H1 (cell line): ENCODE measurements around the gene ITFG2. TPM values are rescaled to one million over a fixed set of nuclear protein-coding genes. Genes with fewer than 3 reads are reported as not detected.

Experiments used
- ASH2L ChIP-seq: fragments of 200-600, 300-600 bp; sonication (generic); IDR thresholded peaks from one replicate; pipeline ENCODE4 v1.7.1; 2017; ENCODE audit warnings: low read length
- CREB1 ChIP-seq: IDR thresholded peaks from 2 replicates; pipeline ENCODE4 v1.6.1; 2012; ENCODE audit warnings: inconsistent platforms
- JUN ChIP-seq: IDR thresholded peaks from 2 replicates; pipeline ENCODE4 v1.6.1; 2011; ENCODE audit warnings: low read depth, mild to moderate bottlenecking, improper control_type of control experiment, low read length
- POLR2A ChIP-seq, 2 experiments: IDR thresholded peaks; 1 replicate in 1 of 2; 2 replicates in 1 of 2; pipeline ENCODE4 v1.6.1; 2011; ENCODE audit warnings: low read depth in 2 of 2, low read length in 2 of 2, mild to moderate bottlenecking in 2 of 2; ENCODE audit errors: control extremely low read depth in 1 of 2
- SIN3A ChIP-seq, 2 experiments: IDR thresholded peaks in 1 of 2; conservative IDR thresholded peaks in 1 of 2; 2 replicates each; pipeline ENCODE4 v1.6.1; 2011 to 2012; ENCODE audit warnings: low read length in 2 of 2, improper control_type of control experiment in 1 of 2, low read depth in 1 of 2, mild to moderate bottlenecking in 1 of 2
- SIRT6 ChIP-seq: IDR thresholded peaks from one replicate; pipeline ENCODE4 v1.7.1; 2012; ENCODE audit warnings: low read length, inconsistent platforms
- SRF ChIP-seq: IDR thresholded peaks from 2 replicates; pipeline ENCODE4 v1.6.1; 2011; ENCODE audit warnings: mild to moderate bottlenecking, low read depth, low read length, moderate library complexity
- TCF12 ChIP-seq: IDR thresholded peaks from 2 replicates; pipeline ENCODE4 v1.6.1; 2011; ENCODE audit warnings: low read depth, mild to moderate bottlenecking, low read length
- polyA plus RNA-seq, 7 experiments: library from polyadenylated mRNA; depleted of rRNA in 3 of 7; stranded (reverse) in 5 of 7; unstranded in 2 of 7; fragments of >200 nt in 5 of 7; fragments of 200-250 nt in 2 of 7; gene quantifications; 1 replicate in 5 of 7; 2 replicates in 1 of 7; 4 replicates in 1 of 7; pipeline versions ENCODE4 v1.2.1 to v1.2.3, GENCODE V29; 2011 to 2013; ENCODE audit warnings: missing spikeins in 2 of 7, mixed read lengths in 2 of 7
- total RNA-seq: library from RNA; stranded (reverse); fragmentation: NEBNext Ultra II Directional; extraction: Animal tissue kit (Norgen Biotek cat#: 25700); gene quantifications from 2 replicates; pipeline ENCODE4 v1.2.1, GENCODE V29; 2021
- TF ChIP-seq, protein P1 (sequence below), 3 experiments: IDR thresholded peaks; 1 replicate in 2 of 3; 2 replicates in 1 of 3; pipeline versions ENCODE4 v1.5.1 to v1.6.1; 2011; ENCODE audit warnings: low read length in 3 of 3, mild to moderate bottlenecking in 3 of 3, inconsistent platforms in 2 of 3, low read depth in 1 of 3, moderate library complexity in 1 of 3; ENCODE audit not compliant: insufficient read depth in 1 of 3; ENCODE audit errors: control extremely low read depth in 1 of 3

ITFG2 gene
- total and polyA plus RNA-seq, 2 of the 8 experiments (the other 6 are each of a cell fraction or from before 2014, with no cell fraction given): 15.0 to 22.9 TPM

DNA sequence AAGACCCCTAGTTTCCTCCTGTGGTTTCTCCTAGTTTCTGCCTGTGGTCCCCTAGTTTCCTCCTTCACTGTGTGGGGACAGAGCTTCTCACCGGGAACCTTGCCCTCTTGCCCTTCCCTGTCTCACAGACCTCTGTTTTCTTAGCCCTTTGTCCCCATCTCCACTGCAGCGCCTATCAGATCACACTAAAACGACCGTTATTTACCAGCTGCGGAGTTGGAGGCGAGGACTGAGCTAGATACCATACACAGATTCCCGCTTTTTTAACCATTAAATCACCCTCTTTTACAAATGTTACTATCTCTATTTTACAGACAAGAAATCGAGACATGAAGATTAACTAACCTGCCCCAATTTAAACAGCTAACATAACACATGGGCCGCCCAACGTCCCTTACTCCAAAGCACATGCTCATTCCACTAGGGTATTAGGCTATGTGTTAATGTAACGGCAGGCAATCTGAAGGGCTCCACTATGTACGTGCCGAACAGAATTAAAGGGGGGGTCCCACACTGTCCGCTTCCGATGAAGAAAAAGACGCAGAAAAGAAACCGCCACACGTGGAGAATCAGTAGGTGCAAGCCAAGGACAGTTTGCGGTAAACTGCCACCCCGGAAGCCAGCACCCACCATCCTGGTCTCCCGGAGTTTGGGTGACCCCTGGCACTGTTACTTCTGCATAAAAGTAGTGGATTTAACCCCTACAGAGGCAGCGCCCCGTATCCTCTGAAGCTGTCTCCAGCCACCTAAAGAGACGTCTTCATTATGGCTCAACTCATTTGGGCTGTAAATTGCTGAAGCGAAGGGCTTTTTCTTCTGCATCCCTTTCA lies 19.6 kb upstream of the ITFG2 start (continued):
- TF ChIP-seq, protein P1, sequence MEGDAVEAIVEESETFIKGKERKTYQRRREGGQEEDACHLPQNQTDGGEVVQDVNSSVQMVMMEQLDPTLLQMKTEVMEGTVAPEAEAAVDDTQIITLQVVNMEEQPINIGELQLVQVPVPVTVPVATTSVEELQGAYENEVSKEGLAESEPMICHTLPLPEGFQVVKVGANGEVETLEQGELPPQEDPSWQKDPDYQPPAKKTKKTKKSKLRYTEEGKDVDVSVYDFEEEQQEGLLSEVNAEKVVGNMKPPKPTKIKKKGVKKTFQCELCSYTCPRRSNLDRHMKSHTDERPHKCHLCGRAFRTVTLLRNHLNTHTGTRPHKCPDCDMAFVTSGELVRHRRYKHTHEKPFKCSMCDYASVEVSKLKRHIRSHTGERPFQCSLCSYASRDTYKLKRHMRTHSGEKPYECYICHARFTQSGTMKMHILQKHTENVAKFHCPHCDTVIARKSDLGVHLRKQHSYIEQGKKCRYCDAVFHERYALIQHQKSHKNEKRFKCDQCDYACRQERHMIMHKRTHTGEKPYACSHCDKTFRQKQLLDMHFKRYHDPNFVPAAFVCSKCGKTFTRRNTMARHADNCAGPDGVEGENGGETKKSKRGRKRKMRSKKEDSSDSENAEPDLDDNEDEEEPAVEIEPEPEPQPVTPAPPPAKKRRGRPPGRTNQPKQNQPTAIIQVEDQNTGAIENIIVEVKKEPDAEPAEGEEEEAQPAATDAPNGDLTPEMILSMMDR (IDR thresholded peaks at IDR 0.05; ENCODE audit: control extremely low read depth in 1 of 3, insufficient read depth in 1 of 3, low read depth in 1 of 3, low read length in 3 of 3): no peak
- TF ChIP-seq ASH2L: no peak
- no peak for TF ChIP-seq CREB1
- TF ChIP-seq SIRT6: no peak
- no peak for TF ChIP-seq SIN3A (conservative IDR thresholded peaks at IDR 0.05 in 1 of 2, IDR thresholded peaks at IDR 0.05 in 1 of 2; ENCODE audit: low read depth in 1 of 2, low read length in 2 of 2)
- no peak for TF ChIP-seq JUN
- no peak for TF ChIP-seq TCF12
- no peak for TF ChIP-seq POLR2A (IDR thresholded peaks at IDR 0.05; ENCODE audit: control extremely low read depth in 1 of 2, low read depth in 2 of 2, low read length in 2 of 2)
- TF ChIP-seq SRF: no peak
